HG02610 (cell line): ENCODE measurements around the gene C10orf90.

Experiments
- ATAC-seq: cut with Tn5 transposase; IDR thresholded peaks from one replicate; pipeline ENCODE4 v1.9.1; 2021; ENCODE audit warnings: mild to moderate bottlenecking, moderate library complexity; ENCODE audit not compliant: unreplicated experiment

Gene C10orf90

GRCh38 chr10:126637501-126637900 lies 33.0 kb downstream of the C10orf90 start:
- ATAC-seq = no peak

GRCh38 chr10:126634911-126635310 lies 35.6 kb downstream of the C10orf90 start:
- ATAC-seq = no peak

GRCh38 chr10:126634347-126634746 lies 36.1 kb downstream of the C10orf90 start:
- ATAC-seq = no peak

GRCh38 chr10:126632705-126633104 lies 37.8 kb downstream of the C10orf90 start:
- no peak for ATAC-seq

- ATAC-seq = no peak
These were observed 40.4 kb downstream of the C10orf90 start for GRCh38 chr10:126629925-126630624.

- ATAC-seq = no peak
These were observed 41.7 kb downstream of the C10orf90 start for GRCh38 chr10:126628746-126629145.

GRCh38 chr10:126621846-126622245 lies 48.6 kb downstream of the C10orf90 start:
- ATAC-seq = no peak

- no peak for ATAC-seq
These were observed 52.0 kb downstream of the C10orf90 start for GRCh38 chr10:126618466-126618865.

GRCh38 chr10:126617733-126618132 lies 52.8 kb downstream of the C10orf90 start:
- ATAC-seq = no peak

GRCh38 chr10:126617208-126617607 lies 53.3 kb downstream of the C10orf90 start:
- ATAC-seq = no peak

- ATAC-seq = no peak
These were observed 53.8 kb downstream of the C10orf90 start for GRCh38 chr10:126616737-126617136.

- no peak for ATAC-seq
These were observed 59.2 kb downstream of the C10orf90 start for GRCh38 chr10:126611303-126611702.

- no peak for ATAC-seq
These were observed 60.9 kb downstream of the C10orf90 start for GRCh38 chr10:126609566-126609965.

GRCh38 chr10:126599949-126600682 lies 70.4 kb downstream of the C10orf90 start:
- ATAC-seq = no peak

GRCh38 chr10:126598009-126598408 lies 72.5 kb downstream of the C10orf90 start:
- ATAC-seq = no peak

GRCh38 chr10:126597211-126597610 lies 73.3 kb downstream of the C10orf90 start:
- no peak for ATAC-seq

- no peak for ATAC-seq
These were observed 73.9 kb downstream of the C10orf90 start for GRCh38 chr10:126596472-126597016.

GRCh38 chr10:126595160-126595559 lies 75.3 kb downstream of the C10orf90 start:
- no peak for ATAC-seq

- ATAC-seq = no peak
These were observed 76.4 kb downstream of the C10orf90 start for GRCh38 chr10:126593968-126594701.

- ATAC-seq = no peak
These were observed 77.6 kb downstream of the C10orf90 start for GRCh38 chr10:126592901-126593300.

GRCh38 chr10:126588024-126588423 lies 82.5 kb downstream of the C10orf90 start:
- ATAC-seq = no peak
